Activated CD8-positive, alpha-beta memory T cell treated with anti-CD3 and anti-CD28 coated beads for 48 hours (primary cell): ENCODE measurements around the gene VTI1A.

Experiments used
- DNase-seq, 3 experiments: peaks; one replicate each; pipeline ENCODE4 v3.0.0-alpha.2; 2020; ENCODE audit warnings: low read depth in 2 of 3, low spot score in 2 of 3

VTI1A gene

GRCh38 chr10:112750427-112751167 lies 303.6 kb downstream of the VTI1A start:
- DNase-seq = no peak

DNA sequence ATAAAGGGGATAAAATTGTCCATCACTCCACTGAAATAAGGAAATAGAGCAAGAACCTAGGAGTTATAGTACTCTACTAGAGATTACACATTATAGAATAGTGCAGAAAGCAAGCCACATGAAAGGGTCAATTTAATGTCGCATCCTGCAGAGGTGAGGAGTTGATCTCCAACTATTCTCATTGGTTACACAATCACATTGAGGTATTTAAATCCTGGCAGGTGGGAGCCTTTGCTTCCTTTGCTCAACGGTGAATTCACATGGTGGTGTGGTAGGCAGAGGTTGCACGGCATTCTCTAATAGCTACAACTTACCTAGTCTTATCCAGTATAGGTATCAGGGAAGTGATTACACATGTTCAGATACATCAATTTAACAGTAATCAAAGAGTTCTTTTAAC lies 304.6 kb downstream of the VTI1A start:
- DNase-seq = no peak

- no peak for DNase-seq
These were observed 305.3 kb downstream of the VTI1A start for GRCh38 chr10:112752288-112752687.

GRCh38 chr10:112753961-112754411 lies 307.0 kb downstream of the VTI1A start:
- DNase-seq = no peak

DNA sequence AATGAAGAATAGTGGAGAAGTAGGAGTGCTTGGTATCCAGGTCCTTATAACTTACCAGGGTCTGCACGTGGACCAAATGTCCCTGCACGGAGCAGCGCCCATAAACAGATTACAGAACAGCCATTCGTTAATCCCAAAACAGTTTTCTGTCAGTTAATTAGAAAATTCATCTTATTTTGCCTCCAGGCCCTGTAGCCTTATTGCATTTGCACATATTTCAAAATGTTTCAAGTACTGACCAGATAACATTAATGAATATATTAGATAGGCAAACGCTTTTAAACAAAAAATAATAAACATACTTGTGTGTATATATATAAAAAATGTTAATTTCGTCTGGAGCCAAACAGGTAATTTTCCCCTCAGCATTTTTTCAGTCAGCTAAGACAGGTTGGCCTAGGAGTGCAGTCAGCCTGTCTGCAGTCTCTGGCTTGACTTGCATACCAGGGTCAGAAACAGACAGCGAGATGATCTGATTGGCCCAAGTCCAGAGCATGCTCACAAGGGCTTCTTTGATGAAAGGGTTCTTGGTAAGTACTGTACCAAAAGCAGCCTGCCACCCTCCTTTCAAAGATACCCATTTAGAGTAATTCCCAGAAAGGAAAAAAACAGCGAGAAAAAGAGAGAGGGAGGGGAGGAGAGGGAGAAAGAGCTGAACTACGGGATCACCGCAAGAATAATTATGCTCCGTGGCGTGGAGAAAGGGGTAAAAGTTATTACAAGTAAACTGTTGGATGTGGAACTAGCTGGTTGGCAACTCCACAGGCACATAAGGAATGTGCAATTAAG lies 308.6 kb downstream of the VTI1A start:
- no peak for DNase-seq

GRCh38 chr10:112756235-112756527 lies 309.2 kb downstream of the VTI1A start:
- DNase-seq = no peak

DNA sequence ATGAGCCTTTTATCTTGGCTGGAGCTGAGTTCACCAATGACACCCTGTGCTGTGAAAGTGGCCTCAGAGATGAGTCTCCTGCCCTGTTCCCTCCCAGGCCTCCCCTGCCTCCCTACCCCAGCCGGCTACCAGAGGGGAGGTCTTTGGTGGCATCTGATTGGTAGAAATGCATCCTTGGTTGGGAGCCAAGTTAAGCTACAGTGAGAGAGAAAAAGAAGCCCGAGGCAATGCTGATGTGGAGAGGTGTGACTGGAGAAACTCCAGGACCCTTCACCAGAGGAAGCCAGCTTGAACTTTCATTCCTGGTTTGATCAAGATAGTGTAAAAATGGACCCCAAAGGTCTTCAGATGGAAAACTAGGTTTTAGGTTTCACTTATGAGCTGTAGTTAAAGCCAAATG lies 311.9 kb downstream of the VTI1A start:
- DNase-seq = no peak

- no peak for DNase-seq
These were observed 312.5 kb downstream of the VTI1A start for GRCh38 chr10:112759496-112759895.

DNA sequence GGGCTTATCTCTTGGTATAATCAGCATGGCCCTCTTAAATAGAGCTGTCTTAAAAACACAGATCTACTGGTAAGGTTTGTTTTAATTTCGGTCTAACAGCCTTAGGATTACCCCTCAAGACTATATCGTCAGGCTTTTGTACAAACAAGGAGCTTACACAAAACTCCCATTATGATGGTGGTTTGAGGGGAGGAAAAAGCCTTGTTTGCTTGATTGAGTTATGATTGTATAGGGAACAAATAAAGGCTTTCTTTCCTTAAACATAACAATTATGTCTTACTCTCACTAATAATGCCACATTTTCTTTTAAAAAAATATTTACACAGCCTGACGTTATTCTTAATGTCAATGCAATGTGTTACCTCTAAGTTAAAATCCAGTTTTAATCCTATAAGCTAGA lies 314.2 kb downstream of the VTI1A start:
- no peak for DNase-seq

- no peak for DNase-seq
These were observed 317.0 kb downstream of the VTI1A start for GRCh38 chr10:112763916-112764520.

- DNase-seq = no peak
These were observed 318.8 kb downstream of the VTI1A start for GRCh38 chr10:112765717-112766235.

DNA sequence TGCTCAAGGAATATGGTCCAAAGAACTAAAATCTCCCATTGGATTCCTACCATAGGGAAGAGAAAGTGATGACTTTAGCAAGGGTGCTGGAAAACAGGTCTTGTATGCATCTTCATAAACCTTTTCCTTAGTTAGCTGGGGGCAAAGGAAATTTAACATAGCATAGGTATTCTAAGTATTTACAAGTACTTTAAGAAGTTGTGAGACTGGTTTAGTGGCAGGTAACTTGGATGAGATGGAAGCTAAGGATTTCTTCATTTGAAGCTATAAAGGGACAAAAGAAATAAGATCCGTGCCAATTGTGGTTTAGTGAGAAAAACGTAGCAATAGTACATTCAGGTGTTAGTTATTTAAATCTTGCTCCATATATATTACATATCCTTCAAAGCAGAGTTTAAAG lies 319.6 kb downstream of the VTI1A start:
- no peak for DNase-seq

- no peak for DNase-seq
These were observed 320.1 kb downstream of the VTI1A start for GRCh38 chr10:112767156-112767555.

GRCh38 chr10:112768121-112768520 lies 321.1 kb downstream of the VTI1A start:
- no peak for DNase-seq

DNA sequence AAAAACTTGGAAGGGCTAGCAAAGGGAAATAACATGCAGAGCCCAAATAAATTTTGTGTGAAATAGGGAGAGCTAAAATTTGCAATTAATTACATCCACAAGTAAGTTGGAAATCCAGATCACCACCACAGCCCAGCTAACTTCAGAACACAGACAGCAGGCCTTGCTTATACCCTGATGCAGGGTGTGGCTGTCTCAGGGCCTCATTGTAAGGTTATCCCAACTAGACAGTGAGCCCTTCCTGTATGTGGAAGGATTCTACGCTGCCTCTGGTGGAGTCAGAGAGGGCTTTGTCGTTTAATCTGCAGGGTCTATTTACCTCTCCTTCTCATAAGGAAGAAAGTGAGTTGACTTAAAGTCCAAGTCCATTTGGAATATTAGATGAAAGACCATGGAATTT lies 322.1 kb downstream of the VTI1A start:
- DNase-seq = no peak

- DNase-seq = no peak
These were observed 322.8 kb downstream of the VTI1A start for GRCh38 chr10:112769611-112770370.

DNA sequence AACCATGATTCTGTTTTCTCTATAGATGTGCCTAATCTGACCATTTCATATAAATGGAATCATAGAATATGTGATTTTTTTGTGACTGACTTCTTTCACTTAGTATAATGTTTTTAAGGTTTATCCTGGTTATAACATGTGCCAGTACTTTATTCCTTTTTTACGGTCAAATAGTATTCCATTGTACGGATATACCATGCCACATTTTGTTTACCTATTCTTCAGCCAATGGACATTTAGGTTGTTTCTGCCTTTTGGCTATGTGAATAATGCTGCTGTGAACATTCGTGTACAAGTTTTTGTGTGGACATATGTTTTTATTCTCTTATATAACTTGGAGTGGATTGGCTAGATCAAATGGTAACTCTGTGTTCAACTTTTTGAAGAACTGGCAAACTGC lies 324.7 kb downstream of the VTI1A start:
- no peak for DNase-seq

DNA sequence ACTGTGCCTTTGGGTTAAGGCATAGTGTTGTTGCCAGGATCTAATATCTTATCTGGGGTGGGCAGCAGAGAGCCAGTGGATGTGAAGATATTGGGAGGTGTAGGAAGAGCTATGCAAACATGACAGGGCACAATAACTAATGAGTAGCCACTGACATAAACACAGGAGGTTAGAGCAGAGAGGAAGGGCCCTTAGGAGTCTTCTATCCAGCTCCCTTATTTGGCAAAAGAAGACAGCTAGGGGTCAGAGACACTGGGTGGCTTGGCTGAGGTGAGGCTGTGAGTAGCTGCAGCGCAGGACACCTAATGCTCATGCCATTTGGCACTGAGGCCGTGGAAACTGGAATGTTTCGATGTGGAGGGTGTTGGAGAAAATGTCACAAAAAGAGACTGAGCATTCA lies 326.8 kb downstream of the VTI1A start:
- no peak for DNase-seq

GRCh38 chr10:112774210-112774609 lies 327.2 kb downstream of the VTI1A start:
- DNase-seq = no peak

DNA sequence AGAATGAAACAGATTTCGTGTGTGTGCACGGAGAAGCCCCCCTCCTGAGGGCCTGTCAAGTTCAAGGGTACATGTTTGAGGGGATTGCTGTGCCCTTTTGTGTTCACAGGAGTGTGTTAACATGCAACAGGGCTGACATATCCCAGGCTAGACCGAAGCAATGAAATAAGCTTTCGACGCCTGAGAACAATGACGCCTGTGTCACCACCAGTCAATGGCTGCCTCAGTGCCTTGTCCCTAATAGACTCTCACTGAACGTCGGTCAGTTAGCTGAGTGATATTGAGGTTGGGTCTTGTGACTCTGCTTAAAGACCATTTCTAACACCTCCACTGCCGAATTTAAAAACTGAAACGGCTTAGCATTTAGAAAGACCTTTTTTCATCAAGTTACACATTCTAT lies 327.8 kb downstream of the VTI1A start:
- no peak for DNase-seq

GRCh38 chr10:112775381-112775780 lies 328.4 kb downstream of the VTI1A start:
- DNase-seq = no peak
